WTC11 (cell line): ENCODE data around the gene C9orf72. TPM values are rescaled to one million over a fixed set of nuclear protein-coding genes. Genes with fewer than 3 reads are reported as not detected.
A peak's percentile ranks its signal among the peaks of the same experiment; 100 is the strongest.

Experiments used
- ATAC-seq: fragments of 200-7000 bp; cut with Tn5 transposase; 2 replicates; pipeline ENCODE4 v1.10.0; 2021; ENCODE audit warnings: mild to moderate bottlenecking, moderate library complexity
- CTCF ChIA-PET: fragments of 300-600 bp; sonication (Branson Sonifier 250); formaldehyde crosslinking; loops from one replicate; lab custom pipeline; 2021; ENCODE audit warnings: antibody characterized with exemption; lab: Charles Lee
- POLR2A ChIA-PET: fragments of 350-600 bp; sonication (Branson Sonifier 250); formaldehyde crosslinking; loops from one replicate; lab custom pipeline; 2021; ENCODE audit warnings: antibody characterized with exemption; lab: Charles Lee
- DNase-seq: peaks from one replicate; pipeline ENCODE4 v3.0.0; 2021; ENCODE audit warnings: low spot score
- H3K27ac Mint-ChIP-seq: 2 replicates; pipeline ENCODE4 v1.8.0; 2021; ENCODE audit warnings: mixed read lengths
- H3K27me3 Mint-ChIP-seq: 2 replicates; pipeline ENCODE4 v1.8.0; 2021; ENCODE audit warnings: low read depth, mild to moderate bottlenecking, moderate library complexity, mixed read lengths
- H3K36me3 Mint-ChIP-seq: 2 replicates; pipeline ENCODE4 v1.8.0; 2021; ENCODE audit warnings: mixed read lengths
- H3K4me1 Mint-ChIP-seq: 2 replicates; pipeline ENCODE4 v1.8.0; 2022; ENCODE audit warnings: mixed read lengths
- H3K4me3 Mint-ChIP-seq: 2 replicates; pipeline ENCODE4 v1.8.0; 2021; ENCODE audit warnings: mild to moderate bottlenecking, moderate library complexity, mixed read lengths
- H3K9me3 Mint-ChIP-seq: 2 replicates; pipeline ENCODE4 v1.8.0; 2021; ENCODE audit warnings: mixed read lengths
- CREB1 ChIP-seq: sonication (generic); formaldehyde crosslinking; IDR thresholded peaks from 2 replicates; pipeline ENCODE4 v1.8.0; 2023; ENCODE audit warnings: mild to moderate bottlenecking, missing genetic modification reagents
- ERG ChIP-seq: fragments of 250-450 bp; sonication (Bioruptor Pico); IDR thresholded peaks from 2 replicates; pipeline ENCODE4 v1.8.0; 2021; ENCODE audit warnings: mild to moderate bottlenecking
- FOXK1 ChIP-seq: sonication (generic); formaldehyde crosslinking; IDR thresholded peaks from 2 replicates; pipeline ENCODE4 v1.8.0; 2022; ENCODE audit warnings: mild to moderate bottlenecking, moderate library complexity, missing genetic modification reagents
- FOXP1 ChIP-seq: sonication (generic); formaldehyde crosslinking; IDR thresholded peaks from 2 replicates; pipeline ENCODE4 v1.8.0; 2022; ENCODE audit warnings: missing genetic modification reagents, mild to moderate bottlenecking, moderate library complexity, borderline replicate concordance
- GRHL2 ChIP-seq: fragments of 250-450 bp; sonication (Bioruptor Pico); IDR thresholded peaks from 2 replicates; pipeline ENCODE4 v1.8.0; 2022; ENCODE audit warnings: mild to moderate bottlenecking, moderate library complexity; ENCODE audit not compliant: insufficient replicate concordance, severe bottlenecking
- MLX ChIP-seq: sonication (generic); formaldehyde crosslinking; IDR thresholded peaks from 2 replicates; pipeline ENCODE4 v1.8.1; 2023; ENCODE audit warnings: mild to moderate bottlenecking, missing genetic modification reagents, moderate library complexity
- MYBL2 ChIP-seq: sonication (generic); formaldehyde crosslinking; IDR thresholded peaks from 2 replicates; pipeline ENCODE4 v1.8.1; 2023; ENCODE audit warnings: mild to moderate bottlenecking, moderate library complexity, missing genetic modification reagents
- NR3C1 ChIP-seq: sonication (generic); formaldehyde crosslinking; conservative IDR thresholded peaks from 2 replicates; pipeline ENCODE4 v1.8.1; 2023; ENCODE audit warnings: low read depth, mild to moderate bottlenecking, missing genetic modification reagents
- SOX15 ChIP-seq: fragments of 250-450 bp; sonication (Bioruptor Pico); IDR thresholded peaks from 2 replicates; pipeline ENCODE4 v1.9.0; 2021; ENCODE audit warnings: mild to moderate bottlenecking
- TEAD1 ChIP-seq: sonication (generic); formaldehyde crosslinking; IDR thresholded peaks from 2 replicates; pipeline ENCODE4 v1.8.0; 2022; ENCODE audit warnings: mild to moderate bottlenecking, missing genetic modification reagents
- ZBTB21 ChIP-seq: sonication (generic); formaldehyde crosslinking; IDR thresholded peaks from 2 replicates; pipeline ENCODE4 v1.8.1; 2023; ENCODE audit warnings: mild to moderate bottlenecking, missing genetic modification reagents, borderline replicate concordance
- ZNF121 ChIP-seq: sonication (generic); formaldehyde crosslinking; IDR thresholded peaks from 2 replicates; pipeline ENCODE4 v1.8.0; 2023; ENCODE audit warnings: missing genetic modification reagents
- ZNF416 ChIP-seq: fragments of 250-450 bp; sonication (Bioruptor Pico); IDR thresholded peaks from 2 replicates; pipeline ENCODE4 v1.9.0; 2021; ENCODE audit warnings: mild to moderate bottlenecking, inconsistent platforms
- ZNF532 ChIP-seq: fragments of 250-450 bp; sonication (Bioruptor Pico); IDR thresholded peaks from 2 replicates; pipeline ENCODE4 v1.9.0; 2021; ENCODE audit warnings: mild to moderate bottlenecking, borderline replicate concordance
- total RNA-seq: library from RNA; stranded (reverse); gene quantifications from 3 replicates; pipeline ENCODE4 v1.2.3, GENCODE V29; 2021
- TF ChIP-seq, protein P1 (sequence below): sonication (generic); formaldehyde crosslinking; IDR thresholded peaks from 2 replicates; pipeline ENCODE4 v1.8.1; 2023; ENCODE audit warnings: mild to moderate bottlenecking, moderate library complexity, missing genetic modification reagents
- TF ChIP-seq, protein P2 (sequence below): fragments of 250-450 bp; sonication (Bioruptor Pico); IDR thresholded peaks from 2 replicates; pipeline ENCODE4 v2.1.2; 2022; ENCODE audit warnings: mild to moderate bottlenecking, moderate library complexity

The C9orf72 gene
- total RNA-seq, 1 experiment from 2014 or later: 21.5 TPM

- no peak for TF ChIP-seq TEAD1 (CRISPR knock-in tag)
- TF ChIP-seq NR3C1 (CRISPR knock-in tag): no peak
- no peak for TF ChIP-seq MLX (CRISPR knock-in tag)
Measured at GRCh38 chr9:27601396-27601795, 28.1 kb upstream of the C9orf72 start (continued).

DNA sequence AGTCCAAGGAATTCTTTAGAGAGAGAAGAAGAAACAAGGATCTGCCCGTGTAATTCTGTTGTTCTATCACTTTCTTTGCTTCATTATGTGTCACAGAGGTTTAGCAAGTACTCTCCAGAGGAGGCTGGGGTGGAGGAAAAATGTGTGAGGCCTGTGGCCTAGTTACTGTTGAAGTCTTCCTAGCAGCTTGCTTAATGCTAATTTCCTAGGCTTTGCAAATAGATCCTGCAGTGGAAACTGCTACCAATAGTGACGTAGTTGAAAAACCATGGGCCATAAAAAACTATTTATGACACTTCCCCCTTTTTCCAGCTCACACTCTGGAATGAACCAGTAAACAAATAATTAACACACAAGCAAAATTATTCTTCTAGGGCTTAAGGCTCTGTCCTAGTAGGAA is 27.0 kb upstream of the C9orf72 start:
- H3K4me3 Mint-ChIP-seq: no peak overlapping the region
- DNase-seq (no peak), ATAC-seq (peak; percentile 61)
- CTCF ChIA-PET: interaction anchor here (0.6 kb wide), 2 partner anchors 16 to 268 kb away, joined by 5 to 9 read pairs; no protein-coding TSS in a partner anchor
- peaks cover 15% of the 10 kb centered on the region for H3K4me1 Mint-ChIP-seq
- TF ChIP-seq, protein P1, sequence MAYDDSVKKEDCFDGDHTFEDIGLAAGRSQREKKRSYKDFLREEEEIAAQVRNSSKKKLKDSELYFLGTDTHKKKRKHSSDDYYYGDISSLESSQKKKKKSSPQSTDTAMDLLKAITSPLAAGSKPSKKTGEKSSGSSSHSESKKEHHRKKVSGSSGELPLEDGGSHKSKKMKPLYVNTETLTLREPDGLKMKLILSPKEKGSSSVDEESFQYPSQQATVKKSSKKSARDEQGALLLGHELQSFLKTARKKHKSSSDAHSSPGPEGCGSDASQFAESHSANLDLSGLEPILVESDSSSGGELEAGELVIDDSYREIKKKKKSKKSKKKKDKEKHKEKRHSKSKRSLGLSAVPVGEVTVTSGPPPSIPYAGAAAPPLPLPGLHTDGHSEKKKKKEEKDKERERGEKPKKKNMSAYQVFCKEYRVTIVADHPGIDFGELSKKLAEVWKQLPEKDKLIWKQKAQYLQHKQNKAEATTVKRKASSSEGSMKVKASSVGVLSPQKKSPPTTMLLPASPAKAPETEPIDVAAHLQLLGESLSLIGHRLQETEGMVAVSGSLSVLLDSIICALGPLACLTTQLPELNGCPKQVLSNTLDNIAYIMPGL (CRISPR knock-in tag): no peak
- TF ChIP-seq ERG (CRISPR knock-in tag): no peak
- H3K9me3 Mint-ChIP-seq: no peaks in the 10 kb centered on the region
- H3K36me3 Mint-ChIP-seq: no peaks in the 10 kb centered on the region
- H3K27me3 Mint-ChIP-seq: no peaks in the 10 kb centered on the region; the same call in 1 of the 2 replicates
- no peak overlapping the region for H3K27ac Mint-ChIP-seq
- POLR2A ChIA-PET: no interaction called here

GRCh38 chr9:27599870-27600238 is 26.6 kb upstream of the C9orf72 start:
- ChIA-PET CTCF (interaction anchor here (0.6 kb wide), 3 partner anchors 16 to 267 kb away, joined by 5 to 9 read pairs (median 5); no protein-coding TSS in a partner anchor), POLR2A (no interaction called here)
- peak; percentile 81 for ATAC-seq

DNA sequence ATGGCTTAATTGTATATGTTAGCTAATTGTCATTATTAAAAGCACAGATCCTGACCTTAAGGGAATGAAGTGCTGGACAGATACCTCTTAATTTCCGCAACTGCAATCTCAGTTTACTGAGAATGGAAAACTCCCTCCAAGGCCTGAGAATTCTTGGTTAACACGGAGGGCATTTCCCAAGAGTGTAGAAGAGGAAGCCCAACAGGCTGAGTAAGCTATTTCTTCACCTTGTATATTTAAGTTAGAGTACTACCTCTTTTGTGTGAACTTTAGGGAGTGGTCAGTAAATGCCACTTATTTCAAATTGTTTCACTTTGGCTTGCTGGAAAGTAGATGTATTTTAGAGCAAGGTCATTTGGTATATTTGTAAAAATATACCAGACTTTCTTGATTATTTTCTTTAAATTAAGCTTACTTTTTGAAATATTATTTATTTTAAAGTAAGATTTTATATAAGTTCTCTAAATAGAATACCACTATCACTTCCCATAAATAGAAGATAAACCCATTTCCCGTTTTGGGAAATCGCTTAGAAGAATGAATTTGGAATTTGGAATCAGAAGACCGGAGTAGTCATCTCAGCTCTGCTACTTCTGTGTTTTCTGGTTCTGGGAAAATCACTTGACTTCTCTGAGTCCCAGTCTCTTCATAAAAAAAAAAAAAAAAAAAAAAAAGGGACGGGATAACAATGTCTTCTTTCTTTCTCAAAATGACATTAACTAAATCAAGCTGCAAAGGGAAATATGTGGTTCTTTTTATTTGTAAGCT is 26.0 kb upstream of the C9orf72 start:
- H3K4me3 Mint-ChIP-seq: no peak overlapping the region
- ChIA-PET CTCF (interaction anchor here (0.6 kb wide), 3 partner anchors 17 to 267 kb away, joined by 5 to 9 read pairs (median 5); no protein-coding TSS in a partner anchor), POLR2A (no interaction called here)
- no peak for DNase-seq
- H3K36me3 Mint-ChIP-seq: no peaks in the 10 kb centered on the region
- no peaks in the 10 kb centered on the region for H3K9me3 Mint-ChIP-seq
- ATAC-seq: no peak
- H3K4me1 Mint-ChIP-seq: peaks cover 15% of the 10 kb centered on the region
- H3K27me3 Mint-ChIP-seq: no peaks in the 10 kb centered on the region; the same call in 1 of the 2 replicates
- no peak overlapping the region for H3K27ac Mint-ChIP-seq
- no peak for TF ChIP-seq CREB1
- TF ChIP-seq ZBTB21 (CRISPR knock-in tag): no peak
- TF ChIP-seq SOX15 (CRISPR knock-in tag): no peak
- TF ChIP-seq ZNF532 (CRISPR knock-in tag): no peak
- TF ChIP-seq FOXP1: no peak
- TF ChIP-seq GRHL2 (CRISPR knock-in tag): no peak
- no peak for TF ChIP-seq ZNF416 (CRISPR knock-in tag)
- no peak for TF ChIP-seq FOXK1 (CRISPR knock-in tag)

More at GRCh38 chr9:27599870-27600238, 26.6 kb upstream of the C9orf72 start:
- Mint-ChIP-seq H3K4me1 (peaks cover 15% of the 10 kb centered on the region), H3K36me3 (no peaks in the 10 kb centered on the region), H3K27ac (no peak overlapping the region), H3K27me3 (no peaks in the 10 kb centered on the region; the same call in 1 of the 2 replicates), H3K4me3 (no peak overlapping the region), H3K9me3 (no peaks in the 10 kb centered on the region)
- no peak for DNase-seq
- TF ChIP-seq MYBL2 (CRISPR knock-in tag): no peak
- TF ChIP-seq, protein P2, sequence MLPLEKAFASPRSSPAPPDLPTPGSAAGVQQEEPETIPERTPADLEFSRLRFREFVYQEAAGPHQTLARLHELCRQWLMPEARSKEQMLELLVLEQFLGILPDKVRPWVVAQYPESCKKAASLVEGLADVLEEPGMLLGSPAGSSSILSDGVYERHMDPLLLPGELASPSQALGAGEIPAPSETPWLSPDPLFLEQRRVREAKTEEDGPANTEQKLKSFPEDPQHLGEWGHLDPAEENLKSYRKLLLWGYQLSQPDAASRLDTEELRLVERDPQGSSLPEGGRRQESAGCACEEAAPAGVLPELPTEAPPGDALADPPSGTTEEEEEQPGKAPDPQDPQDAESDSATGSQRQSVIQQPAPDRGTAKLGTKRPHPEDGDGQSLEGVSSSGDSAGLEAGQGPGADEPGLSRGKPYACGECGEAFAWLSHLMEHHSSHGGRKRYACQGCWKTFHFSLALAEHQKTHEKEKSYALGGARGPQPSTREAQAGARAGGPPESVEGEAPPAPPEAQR: no peak
- no peak for TF ChIP-seq ERG (CRISPR knock-in tag)
- 0 out of 2 replicates have a peak, but pooled peaks have one; percentile 9 for TF ChIP-seq ZNF121 (CRISPR knock-in tag)
